ENCODE results near the gene CCDC192.

GRCh38 chr5:127838661-127839060 is 135.5 kb downstream of the CCDC192 start:
- no peak for TF ChIP-seq POLR2AphosphoS5 (IDR thresholded peaks at IDR 0.05)
- TF ChIP-seq CTCF (IDR thresholded peaks at IDR 0.05) = no peak
